HG02623 (cell line): ENCODE results near the gene TMEM161A.
"Not testable (repeated sequence)": the region's sequence is repeated elsewhere in the genome, so short reads cannot be mapped to it uniquely, and the experiment has no call there.

ENCODE experiments used
- ATAC-seq: cut with Tn5 transposase; IDR thresholded peaks from one replicate; pipeline ENCODE4 v1.9.1; 2021; ENCODE audit warnings: moderate library complexity; ENCODE audit not compliant: unreplicated experiment

TMEM161A gene

GRCh38 chr19:19155495-19156219, 17.4 kb upstream of the TMEM161A start:
- ATAC-seq = peak; percentile 71

DNA sequence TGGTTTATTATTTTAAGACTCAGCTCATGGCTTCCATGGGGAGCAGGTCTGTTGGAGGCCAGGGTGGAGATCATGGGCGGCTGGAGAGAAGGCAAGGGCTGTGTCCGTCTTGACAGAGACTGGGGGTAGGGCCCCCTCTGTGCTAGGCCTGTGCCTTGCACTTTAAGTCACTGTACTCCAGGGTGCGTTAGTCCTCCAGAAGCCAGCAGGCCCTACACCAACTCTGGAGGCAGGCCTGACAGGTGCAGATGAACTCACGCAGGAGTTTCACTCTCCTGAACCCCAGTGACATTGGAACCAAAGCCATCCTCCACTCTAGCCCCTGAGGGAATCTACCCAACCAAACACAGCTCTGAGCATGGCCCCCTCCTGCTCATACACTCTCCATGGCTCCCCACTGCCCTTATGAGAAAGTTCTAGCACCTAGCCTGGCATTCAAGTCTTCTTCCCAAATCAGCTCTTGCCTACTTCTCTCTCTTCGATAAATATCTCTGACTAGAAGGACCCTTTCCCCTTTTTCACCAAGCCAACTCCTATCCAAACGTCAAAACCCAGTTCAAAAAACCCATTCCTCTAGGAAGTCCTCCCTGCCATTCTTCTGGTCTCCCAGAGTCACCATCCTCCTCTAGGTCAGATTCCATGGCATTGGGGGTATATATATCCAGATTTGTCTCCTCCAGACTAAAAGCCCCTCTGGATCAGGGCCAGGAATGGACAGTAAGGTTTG, 16.7 kb upstream of the TMEM161A start:
- ATAC-seq = no peak

- ATAC-seq = no peak
Observed at GRCh38 chr19:19152668-19153384, 14.5 kb upstream of the TMEM161A start.

- ATAC-seq = peak; percentile 55
Observed at GRCh38 chr19:19151418-19151817, 13.1 kb upstream of the TMEM161A start.

DNA sequence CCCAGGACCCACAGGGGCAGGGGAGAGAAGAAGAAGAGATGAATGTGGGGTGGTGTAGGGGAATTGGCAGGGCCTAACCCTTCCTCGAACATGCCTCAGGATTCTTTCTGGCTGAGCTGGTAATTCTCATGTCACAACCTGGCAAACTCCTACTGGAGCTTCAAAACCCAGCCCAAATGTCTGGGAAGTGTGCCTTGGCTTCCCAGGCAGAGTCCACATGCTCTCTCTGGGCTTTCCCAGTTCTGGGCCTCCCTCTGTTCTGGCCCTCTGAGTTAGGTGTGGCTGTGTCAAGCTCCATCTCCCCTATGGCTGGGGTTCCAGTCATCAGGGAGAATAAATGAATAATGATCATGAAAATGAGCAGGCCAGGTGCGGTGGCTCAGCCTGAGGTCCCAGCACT, 11.2 kb upstream of the TMEM161A start:
- ATAC-seq = no peak

DNA sequence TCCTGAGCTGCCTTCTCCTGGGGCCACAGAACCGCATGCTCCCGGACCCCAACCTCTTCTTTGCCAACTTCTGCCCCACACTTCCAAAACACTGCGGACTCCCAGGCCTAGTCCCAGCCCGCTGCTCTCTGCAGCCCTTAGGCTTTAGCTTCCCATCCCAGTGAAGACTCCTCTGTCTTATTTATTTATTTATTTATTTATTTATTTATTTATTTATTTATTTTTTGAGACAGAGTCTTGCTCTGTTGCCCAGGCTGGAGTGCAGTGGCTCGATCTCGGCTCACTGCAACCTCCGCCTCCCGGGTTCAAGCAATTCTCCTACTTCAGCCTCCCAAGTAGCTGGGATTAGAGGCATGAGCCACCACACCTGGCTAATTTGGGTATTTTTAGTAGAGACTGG, 10.2 kb upstream of the TMEM161A start:
- not testable (repeated sequence) for ATAC-seq

DNA sequence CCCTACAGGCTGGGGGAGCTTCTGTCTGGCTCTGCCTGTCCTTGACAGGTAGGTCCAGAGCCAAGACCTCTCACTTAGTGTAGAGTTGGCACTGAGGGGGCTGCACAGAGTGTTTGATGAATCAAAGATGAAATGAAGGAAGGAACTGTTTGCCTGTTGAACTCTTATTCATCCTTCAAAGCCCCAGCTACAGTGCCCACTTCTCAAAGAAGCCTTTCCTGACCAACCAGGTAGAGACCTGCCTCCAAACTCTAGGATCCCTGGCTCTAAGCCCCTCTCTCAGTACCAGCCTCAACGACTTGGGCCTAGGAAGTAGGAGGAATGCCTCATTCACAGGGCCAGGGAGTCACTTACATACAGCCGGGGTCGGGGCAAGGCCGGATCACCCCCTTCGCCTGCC, 9.1 kb upstream of the TMEM161A start:
- ATAC-seq = no peak

GRCh38 chr19:19146865-19147264, 8.6 kb upstream of the TMEM161A start:
- ATAC-seq = no peak

- ATAC-seq = no peak
Observed at GRCh38 chr19:19145684-19146608, 7.7 kb upstream of the TMEM161A start.

DNA sequence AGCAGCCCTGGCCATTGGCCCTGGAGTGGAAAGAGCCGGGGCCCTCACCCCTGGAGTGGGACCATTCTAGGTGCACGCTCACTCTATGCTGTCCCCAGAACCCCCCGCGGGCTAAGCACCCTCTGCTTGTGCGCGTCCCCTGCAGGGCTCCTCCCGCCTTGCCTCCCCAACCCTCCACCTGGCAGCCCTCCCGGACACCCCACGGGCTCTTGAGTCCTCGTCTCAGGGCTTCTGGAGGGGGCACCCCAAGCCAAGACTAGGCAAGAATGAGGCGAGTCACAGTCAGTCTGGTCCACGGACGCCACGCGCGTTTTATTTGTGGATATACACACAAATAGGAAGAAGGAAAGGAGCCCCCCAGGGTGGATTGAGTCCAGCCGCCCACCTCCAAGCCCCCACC, 7.0 kb upstream of the TMEM161A start:
- ATAC-seq = no peak

DNA sequence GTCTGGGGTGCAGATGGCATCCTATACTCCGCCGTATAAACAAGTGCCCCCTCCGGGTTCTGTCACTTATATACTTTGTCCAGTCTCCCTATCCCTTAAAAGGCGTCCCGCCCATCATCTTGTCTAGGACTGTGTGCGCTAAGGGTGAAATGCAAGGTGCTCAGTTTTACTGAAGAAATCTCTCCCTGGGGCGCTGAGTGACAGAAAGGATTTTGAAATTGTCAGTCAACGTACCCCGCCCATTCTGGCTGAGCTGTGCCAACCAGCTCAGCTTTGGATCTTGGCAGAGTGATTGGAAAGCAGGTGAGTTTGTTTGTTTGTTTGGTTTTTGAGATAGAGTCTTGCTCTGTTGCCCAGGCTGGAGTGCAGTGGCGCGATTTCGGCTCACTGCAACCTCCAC, 4.1 kb upstream of the TMEM161A start:
- no peak for ATAC-seq

GRCh38 chr19:19140476-19140875, 2.2 kb upstream of the TMEM161A start:
- no peak for ATAC-seq

- no peak for ATAC-seq
Observed at GRCh38 chr19:19139876-19140229, 1.6 kb upstream of the TMEM161A start.

DNA sequence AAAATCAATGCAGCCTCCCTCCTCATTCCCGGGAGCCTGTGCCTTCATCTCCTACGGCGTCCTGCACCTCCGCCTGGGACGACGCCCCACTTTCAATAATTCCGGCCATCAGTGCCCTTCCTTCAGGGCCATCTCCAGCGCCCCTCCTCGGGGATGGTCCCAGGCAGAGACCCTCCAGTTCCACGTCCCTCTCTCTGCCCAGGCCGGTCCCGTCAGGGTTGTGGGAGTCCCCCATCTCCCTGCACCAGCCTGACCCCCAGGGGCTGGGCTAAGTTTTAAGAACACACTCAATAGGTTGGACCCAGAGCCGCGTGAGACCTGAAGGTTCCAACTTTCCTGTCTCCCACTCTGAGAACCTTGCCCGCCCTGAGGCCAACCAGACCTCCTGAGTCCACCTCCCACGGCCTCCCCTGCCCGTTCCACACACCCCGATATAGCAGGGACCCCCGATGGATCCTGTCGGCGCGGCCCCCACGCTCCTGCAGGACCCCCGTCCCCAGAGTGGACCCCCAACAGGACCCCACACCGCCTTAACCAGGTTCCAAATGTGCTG, 646 bp downstream of the TMEM161A start:
- ATAC-seq = no peak

DNA sequence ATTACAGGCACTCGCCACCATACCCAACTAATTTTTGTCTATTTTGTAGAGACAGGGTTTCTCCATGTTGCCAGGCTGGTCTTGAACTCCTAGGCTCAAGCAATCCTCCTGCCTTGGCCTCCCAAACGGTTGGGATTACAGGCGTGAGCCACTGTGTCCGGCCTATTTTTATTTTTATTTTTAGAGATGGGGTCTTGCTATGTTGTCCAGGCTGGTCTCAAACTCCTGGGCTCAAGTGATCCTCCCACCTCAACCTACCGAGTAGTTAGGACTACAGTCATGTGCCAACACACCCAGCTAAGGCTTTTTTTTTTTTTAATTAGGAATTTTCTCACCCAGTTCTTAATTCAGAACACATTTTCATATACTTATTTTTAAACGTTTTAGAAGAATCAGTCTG, 2.6 kb downstream of the TMEM161A start:
- not testable (repeated sequence) for ATAC-seq

- no peak for ATAC-seq
Observed at GRCh38 chr19:19134687-19135158, 3.6 kb downstream of the TMEM161A start.

GRCh38 chr19:19133985-19134384, 4.3 kb downstream of the TMEM161A start:
- ATAC-seq = no peak

- ATAC-seq = no peak
Observed at GRCh38 chr19:19132912-19133311, 5.4 kb downstream of the TMEM161A start.

- ATAC-seq = no peak
Observed at GRCh38 chr19:19131989-19132388, 6.3 kb downstream of the TMEM161A start.

DNA sequence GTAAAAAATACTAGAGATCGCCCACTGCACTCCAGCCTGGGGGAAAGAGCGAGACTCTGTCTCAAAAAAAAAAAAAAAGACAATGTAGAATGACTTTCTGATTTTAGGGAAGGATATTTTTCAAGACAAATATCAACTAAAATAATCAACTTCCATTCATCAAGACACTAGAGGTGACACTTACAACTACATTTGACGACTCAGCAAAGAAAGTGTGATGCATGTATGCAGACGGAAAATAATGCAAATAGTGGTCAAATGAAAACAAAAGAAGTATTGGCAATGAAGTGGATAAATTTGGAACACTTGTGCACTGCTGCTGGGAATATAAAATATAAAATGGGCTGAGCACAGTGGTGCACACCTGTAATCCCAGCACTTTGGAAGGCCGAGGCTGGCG, 12.2 kb downstream of the TMEM161A start:
- no peak for ATAC-seq
